Dermis microvascular lymphatic vessel endothelial cell (primary cell): ENCODE results near the gene GABRE. TPM values are rescaled to one million over a fixed set of nuclear protein-coding genes. Genes with fewer than 3 reads are reported as not detected.
"Not testable (repeated sequence)": the region's sequence is repeated elsewhere in the genome, so short reads cannot be mapped to it uniquely, and the experiment has no call there.

Experiments
- DNase-seq, 2 donors: peaks; one replicate each; pipeline versions ENCODE4 v3.0.0 to v3.0.0-alpha.2; 2010; ENCODE audit warnings: low read depth in 2 of 2
- total RNA-seq: library from RNA; depleted of rRNA; stranded (reverse); fragments of >200 nt; gene quantifications from 2 replicates; pipeline ENCODE4 v1.2.1, GENCODE V29; 2014

GABRE gene
- total RNA-seq, 1 donor from 2014 or later = 12.1 TPM

- peak in 1 of 2 donors; percentile 17 for DNase-seq
Measured at GRCh38 chrX:151970027-151970426, 4.4 kb downstream of the GABRE start.

- DNase-seq = no peak
Measured at GRCh38 chrX:151966236-151966635, 8.2 kb downstream of the GABRE start.

GRCh38 chrX:151962034-151962433, 12.4 kb downstream of the GABRE start:
- DNase-seq = no peak

DNA sequence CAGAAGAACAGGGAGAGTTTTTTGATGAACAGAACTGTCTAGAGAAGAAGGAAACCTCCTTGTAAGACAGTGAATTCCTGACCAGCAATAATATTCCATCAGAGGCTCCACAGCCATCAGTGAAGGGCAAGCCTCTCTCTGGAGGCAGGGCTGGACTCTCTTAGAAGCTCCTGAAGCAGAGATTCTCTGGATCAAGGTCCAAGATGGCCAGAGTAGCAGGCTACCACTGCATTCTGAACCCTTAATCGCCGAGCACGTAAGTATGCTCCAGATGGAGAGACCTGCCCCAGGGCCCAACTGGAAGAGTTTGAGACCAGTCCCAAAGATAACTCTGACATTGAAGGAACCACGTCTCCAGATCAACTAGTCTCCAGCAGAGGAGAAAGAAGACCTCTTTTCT, 16.4 kb downstream of the GABRE start:
- DNase-seq = no peak

GRCh38 chrX:151954730-151955129, 19.7 kb downstream of the GABRE start:
- no peak for DNase-seq

DNA sequence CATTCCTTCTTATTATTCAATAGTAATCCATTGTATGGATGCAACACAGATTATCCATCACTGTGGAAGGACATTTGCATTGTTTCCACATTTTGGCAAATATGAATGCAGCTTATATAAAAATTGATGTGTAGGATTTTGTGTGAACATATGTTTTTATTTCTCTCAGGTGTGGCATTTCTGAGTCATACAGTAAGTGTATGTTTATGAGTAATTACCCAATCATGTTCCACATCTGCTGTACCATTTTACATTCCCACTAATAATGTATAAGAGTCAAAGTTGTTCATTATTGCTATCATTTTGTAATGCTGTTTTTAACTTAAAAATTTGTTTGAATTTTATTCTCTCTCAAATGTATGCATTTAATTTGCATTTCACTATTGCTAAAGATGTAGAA, 36.3 kb downstream of the GABRE start:
- no peak for DNase-seq

DNA sequence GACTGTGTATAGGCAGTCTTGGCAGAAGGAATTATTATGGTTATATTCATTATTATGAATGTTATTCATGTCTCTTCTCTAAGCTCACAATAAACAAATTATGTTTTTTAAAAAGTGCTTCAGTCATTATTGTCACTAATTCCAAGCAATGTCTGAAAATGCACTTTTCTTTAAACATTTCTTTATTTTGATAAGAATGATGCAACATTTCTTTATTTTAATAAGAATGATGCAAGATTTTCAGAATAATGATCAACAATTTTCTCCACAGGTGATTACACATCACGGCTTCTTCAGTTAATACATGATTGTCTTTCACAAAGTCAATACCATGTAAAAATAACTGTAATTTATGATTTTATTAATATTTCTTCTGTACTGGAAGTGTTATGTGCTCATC, 39.1 kb downstream of the GABRE start:
- no peak for DNase-seq

DNA sequence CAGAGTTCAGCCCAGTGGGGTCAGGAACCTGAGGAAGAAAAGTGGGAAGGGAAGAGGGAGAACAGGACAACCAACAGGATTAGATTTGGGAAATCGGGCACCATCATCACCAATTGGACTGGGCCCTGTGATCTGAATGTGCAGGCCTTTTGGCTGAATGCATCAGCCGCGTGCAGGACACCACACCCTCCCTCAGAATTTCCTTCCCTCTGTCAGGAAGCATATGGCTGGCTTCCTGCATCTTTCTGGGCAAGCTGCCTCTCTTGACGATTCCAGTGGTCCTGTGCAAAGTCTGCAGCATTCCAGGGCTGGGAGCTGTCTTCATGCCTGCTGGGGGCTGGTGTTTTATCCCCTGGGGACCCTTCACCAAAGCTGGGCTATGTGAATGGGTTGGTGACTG, 45.4 kb downstream of the GABRE start:
- DNase-seq = no peak

GRCh38 chrX:151923648-151924047, 50.8 kb downstream of the GABRE start:
- DNase-seq = no peak

GRCh38 chrX:151922692-151923091, 51.8 kb downstream of the GABRE start:
- no peak for DNase-seq

DNA sequence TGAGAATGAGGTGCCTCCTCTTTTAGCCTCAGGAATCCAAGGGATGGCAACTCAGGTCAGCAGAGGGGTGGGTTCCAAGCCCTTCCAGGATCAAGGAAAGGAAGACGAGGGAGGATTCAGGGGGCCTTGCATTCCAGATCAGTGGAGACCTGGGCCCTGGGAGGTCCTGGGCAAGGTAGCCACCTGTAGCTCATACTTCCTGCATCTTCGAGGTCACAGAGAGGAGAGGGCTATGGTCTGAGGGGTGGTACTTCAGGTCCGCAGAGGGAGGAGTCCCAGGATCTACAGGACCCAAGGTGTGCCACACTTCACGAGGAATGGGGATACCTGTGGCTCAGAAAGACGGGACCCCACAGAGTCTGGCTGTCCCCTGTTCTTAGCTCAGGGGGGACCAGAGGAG, 52.6 kb downstream of the GABRE start:
- no peak for DNase-seq

DNA sequence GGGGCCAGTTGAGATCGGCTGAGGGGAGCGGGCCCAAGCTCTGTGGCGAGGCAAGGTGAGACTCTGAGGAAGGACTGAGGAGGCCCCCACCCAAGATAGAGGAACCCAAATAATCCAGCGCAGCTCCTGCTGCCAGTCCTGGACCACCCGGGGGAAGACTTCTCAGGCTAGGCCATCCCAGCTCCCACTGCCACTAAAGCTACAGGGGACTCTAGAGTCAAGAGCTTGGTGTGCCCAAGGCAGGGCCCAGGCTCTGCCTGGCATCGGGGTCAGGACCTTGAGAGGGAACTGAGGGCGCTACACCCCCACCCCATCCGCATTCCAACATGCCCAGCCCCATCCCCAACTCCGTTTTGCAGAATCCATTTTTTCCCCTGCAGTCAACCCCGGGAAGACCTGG, 53.2 kb downstream of the GABRE start:
- no peak for DNase-seq

DNA sequence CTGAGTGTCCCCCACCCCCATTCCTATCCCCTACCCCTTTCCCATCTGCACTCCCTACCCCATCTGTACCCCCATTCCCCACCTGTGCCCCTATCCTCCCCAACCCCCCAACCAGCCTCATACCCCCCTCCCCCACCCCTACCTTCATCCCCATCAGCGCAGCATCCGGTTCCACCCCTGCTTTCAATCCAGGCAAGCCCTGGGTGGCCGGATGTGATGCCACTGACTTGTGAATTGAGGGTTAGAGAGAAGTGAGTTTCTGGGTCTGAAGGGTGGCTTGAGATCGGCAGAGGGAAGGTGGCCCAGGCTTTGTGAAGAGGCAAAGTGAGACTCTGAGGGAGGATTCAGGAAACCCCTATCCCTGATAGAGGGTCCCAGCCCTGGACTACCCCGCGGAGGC, 53.9 kb downstream of the GABRE start:
- no peak for DNase-seq

- no peak for DNase-seq
Measured at GRCh38 chrX:151920101-151920500, 54.4 kb downstream of the GABRE start.

DNA sequence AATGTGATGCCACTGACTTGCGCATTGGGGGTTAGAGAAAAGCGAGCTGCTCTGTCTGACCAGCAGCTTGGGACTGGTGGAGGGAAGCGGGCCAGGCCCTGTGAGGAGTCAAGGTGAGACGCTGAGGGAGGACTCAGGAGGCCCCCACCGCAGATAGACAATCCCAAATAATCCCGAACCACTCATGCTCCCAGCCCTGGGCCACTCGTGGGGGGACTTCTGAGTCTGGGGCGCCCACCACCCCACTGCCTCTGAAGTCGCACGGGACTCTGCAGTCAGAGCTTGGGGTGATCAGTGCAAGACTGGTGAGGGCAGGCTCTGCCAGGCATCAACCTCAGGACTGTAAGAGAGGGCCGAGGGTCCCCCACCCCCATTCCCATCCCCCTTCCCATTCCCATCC, 54.9 kb downstream of the GABRE start:
- DNase-seq = no peak

GRCh38 chrX:151918736-151919135, 55.7 kb downstream of the GABRE start:
- not testable (repeated sequence) for DNase-seq

DNA sequence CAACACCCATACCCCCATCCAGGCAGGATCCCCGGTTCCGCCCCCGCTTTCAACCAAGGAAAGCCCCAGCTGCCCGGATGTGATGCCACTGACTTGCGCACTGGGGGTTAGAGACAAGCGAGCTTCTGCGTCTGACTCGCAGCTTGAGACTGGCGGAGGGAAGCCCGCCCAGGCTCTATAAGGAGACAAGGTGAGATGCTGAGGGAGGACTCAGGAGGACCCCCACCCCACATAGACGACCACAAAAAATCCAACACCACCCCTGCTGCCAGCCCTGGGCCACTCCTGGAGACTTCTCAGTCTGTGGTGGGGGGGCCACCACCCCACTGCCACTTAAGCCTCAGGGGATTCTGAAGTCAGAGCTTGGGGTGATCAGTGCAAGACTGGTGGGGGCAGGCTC, 61.7 kb downstream of the GABRE start, which contains the start of gene MAGEA4:
MAGEA4 (plus strand) TSS at position 110 of the 400 bp plus-strand sequence. CDS start 10,776 bp downstream, outside the sequence.
- DNase-seq = no peak

DNA sequence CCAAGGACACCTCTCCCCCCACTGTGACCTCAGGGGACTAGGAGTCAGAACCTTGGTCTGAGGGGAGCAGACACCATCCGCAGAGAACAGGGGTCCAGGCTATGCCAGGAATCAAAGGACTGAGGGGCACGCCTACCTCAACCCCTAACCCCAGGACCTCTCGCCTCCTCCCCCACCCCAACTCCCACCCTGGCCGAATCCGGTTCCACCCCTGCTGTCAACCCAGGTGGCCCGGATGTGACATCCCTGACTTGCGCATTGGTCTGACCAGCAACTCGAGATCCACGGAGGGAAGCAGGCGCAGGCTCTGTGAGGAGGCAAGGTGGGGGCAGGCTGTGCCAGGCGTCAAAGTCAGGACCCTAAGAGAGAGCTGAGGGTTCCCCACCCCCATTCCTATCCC, 62.3 kb downstream of the GABRE start:
- no peak for DNase-seq

- DNase-seq = no peak
Measured at GRCh38 chrX:151904989-151905388, 69.5 kb downstream of the GABRE start.

Other genes starting within 250 kb of the GABRE start
- not detected in 2 replicates for gene CNGA2, start 239.9 kb downstream of the GABRE start, total RNA-seq
- not detected in 2 replicates for gene MAGEA4, start 61.8 kb downstream of the GABRE start, total RNA-seq
- not detected in 2 replicates for gene MAGEA10, start 163.9 kb upstream of the GABRE start, total RNA-seq